B cell (primary cell): ENCODE results near the gene TMEM144. TPM values are rescaled to one million over a fixed set of nuclear protein-coding genes. Genes with fewer than 3 reads are reported as not detected.

Experiments
- ATAC-seq: fragments of 200-7000 bp; cut with Tn5 transposase; one replicate; pipeline ENCODE4 v1.10.0; 2021; ENCODE audit warnings: low read depth, mild to moderate bottlenecking, moderate number of reproducible peaks, moderate library complexity
- CTCF ChIA-PET: fragments of 350-600 bp; sonication (Branson Sonifier 250); formaldehyde crosslinking; loops from one replicate; lab custom pipeline; 2021; ENCODE audit warnings: antibody characterized with exemption, inconsistent platforms; lab: Charles Lee
- POLR2A ChIA-PET: fragments of 350-600 bp; sonication (Branson Sonifier 250); formaldehyde crosslinking; loops from one replicate; lab custom pipeline; 2021; ENCODE audit warnings: antibody characterized with exemption; lab: Charles Lee
- DNase-seq: peaks from one replicate; pipeline ENCODE4 v3.0.0; 2013
- H2AFZ ChIP-seq: 2 replicates; pipeline ENCODE4 v1.6.1; 2012; ENCODE audit warnings: mild to moderate bottlenecking, low read depth, low read length; ENCODE audit not compliant: insufficient read depth, poor library complexity, severe bottlenecking
- H3K27ac ChIP-seq, 2 donors: 1 replicate in 1 of 2; 2 replicates in 1 of 2; pipeline ENCODE4 v1.5.1; 2012 to 2013; ENCODE audit warnings: low read length in 2 of 2, mild to moderate bottlenecking in 2 of 2, moderate library complexity in 1 of 2
- H3K27me3 ChIP-seq, 4 experiments: fragments of 200-600 bp in 1 of 4; sonication (generic) in 1 of 4; replicated peaks in 1 of 4; 1 replicate in 2 of 4; 2 replicates in 2 of 4; pipeline versions ENCODE4 v1.6.1 to v1.7.0; 2013 to 2016; ENCODE audit warnings: low read length in 3 of 4, mild to moderate bottlenecking in 2 of 4, mixed read lengths in 1 of 4, moderate library complexity in 1 of 4; ENCODE audit not compliant: insufficient read depth in 4 of 4, control insufficient read depth in 3 of 4; ENCODE audit errors: control extremely low read depth in 1 of 4
- H3K36me3 ChIP-seq, 2 experiments: replicated peaks in 1 of 2; 1 replicate in 1 of 2; 2 replicates in 1 of 2; pipeline versions ENCODE4 v1.6.1 to v1.7.1; 2013; ENCODE audit warnings: low read length in 1 of 2; ENCODE audit not compliant: insufficient read depth in 2 of 2, control insufficient read depth in 1 of 2; ENCODE audit errors: control extremely low read depth in 1 of 2, extremely low read depth in 1 of 2
- H3K4me1 ChIP-seq, 2 donors: fragments of 200-600 bp in 1 of 2; sonication (generic) in 1 of 2; 1 replicate in 1 of 2; 2 replicates in 1 of 2; pipeline versions ENCODE4 v1.5.1 to v1.6.1; 2013 to 2017; ENCODE audit warnings: low read length in 2 of 2; ENCODE audit not compliant: control insufficient read depth in 2 of 2, insufficient read depth in 2 of 2
- H3K4me2 ChIP-seq: replicated peaks from 2 replicates; pipeline ENCODE3; 2012; ENCODE audit warnings: mild to moderate bottlenecking, low read depth, low read length; ENCODE audit not compliant: poor library complexity, severe bottlenecking
- H3K4me3 ChIP-seq, 5 experiments: fragments of 200-600 bp in 1 of 5; sonication (generic) in 1 of 5; 1 replicate in 3 of 5; 2 replicates in 2 of 5; pipeline versions ENCODE4 v1.5.1 to v1.7.0; 2011 to 2016; ENCODE audit warnings: low read length in 4 of 5, mild to moderate bottlenecking in 4 of 5, low read depth in 2 of 5, control low read depth in 1 of 5, moderate library complexity in 1 of 5; ENCODE audit not compliant: insufficient read depth in 1 of 5; ENCODE audit errors: control extremely low read depth in 1 of 5, extremely low read depth in 1 of 5
- H3K79me2 ChIP-seq: fragments of 200-600 bp; sonication (generic); one replicate; pipeline ENCODE4 v1.6.0; 2016; ENCODE audit warnings: low read length; ENCODE audit not compliant: control insufficient read depth, insufficient read depth
- H3K9ac ChIP-seq: fragments of 200-600 bp; sonication (generic); 2 replicates; pipeline ENCODE4 v1.6.1; 2017; ENCODE audit warnings: mild to moderate bottlenecking, low read length, moderate library complexity
- H3K9me3 ChIP-seq, 3 donors: one replicate each; pipeline versions ENCODE4 v1.6.1 to v1.7.1; 2013; ENCODE audit warnings: low read length in 2 of 3; ENCODE audit not compliant: control insufficient read depth in 2 of 3, insufficient read depth in 1 of 3; ENCODE audit errors: control extremely low read depth in 1 of 3
- H4K20me1 ChIP-seq: 2 replicates; pipeline ENCODE4 v1.6.0; 2012; ENCODE audit warnings: mild to moderate bottlenecking, low read length; ENCODE audit not compliant: insufficient read depth, control insufficient read depth, poor library complexity, severe bottlenecking
- H3K27ac Mint-ChIP-seq: one replicate; pipeline ENCODE4 v1.8.0; 2021; ENCODE audit warnings: mixed read lengths
- H3K27me3 Mint-ChIP-seq: one replicate; pipeline ENCODE4 v1.8.0; 2021; ENCODE audit warnings: mixed read lengths
- H3K4me1 Mint-ChIP-seq: one replicate; pipeline ENCODE4 v1.8.0; 2021; ENCODE audit warnings: mixed read lengths
- H3K4me3 Mint-ChIP-seq: one replicate; pipeline ENCODE4 v1.8.0; 2021; ENCODE audit warnings: mixed read lengths
- H3K9me3 Mint-ChIP-seq: one replicate; pipeline ENCODE4 v1.8.0; 2022; ENCODE audit warnings: mixed read lengths; ENCODE audit not compliant: insufficient read depth
- CTCF ChIP-seq: fragments of 200-600 bp; IDR thresholded peaks from one replicate; pipeline ENCODE4 v1.8.0; 2022; ENCODE audit warnings: antibody characterized with exemption, mild to moderate bottlenecking
- EZH2 ChIP-seq: IDR thresholded peaks from 2 replicates; pipeline ENCODE4 v1.6.1; 2012; ENCODE audit warnings: borderline replicate concordance, low read depth, mild to moderate bottlenecking, moderate library complexity, low read length; ENCODE audit not compliant: insufficient read depth, poor library complexity, severe bottlenecking
- WGBS: methylation state at CpG from one replicate; pipeline ENCODE4 v1.1.5; 2013; ENCODE audit warnings: missing lambda C conversion rate; ENCODE audit not compliant: insufficient coverage; 5-methylcytosine and 5-hydroxymethylcytosine counted together
- intact Hi-C: fragments of 100-400 bp; cut with micrococcal nuclease; formaldehyde crosslinking; loops from one replicate; pipeline ENCODE4 v1.10.0; 2022
- polyA plus RNA-seq: library from polyadenylated mRNA; depleted of rRNA; stranded (reverse); fragments of >200 nt; gene quantifications from 2 replicates; pipeline ENCODE4 v1.2.3, GENCODE V29; 2012
- total RNA-seq, 2 donors: library from RNA; stranded (reverse); fragments of 120-200 nt in 1 of 2; gene quantifications; 1 replicate in 1 of 2; 2 replicates in 1 of 2; pipeline versions ENCODE4 v1.2.3 to v1.2.4, GENCODE V29; 2013 to 2022

TMEM144 gene
- total and polyA plus RNA-seq, 2 donors (not counting 1 experiment from before 2014, with no cell fraction given): 0.06 to 0.07 TPM

GRCh38 chr4:158181906-158182305, 28.4 kb upstream of the TMEM144 start:
- Histone ChIP-seq H3K4me1 (no peaks in the 10 kb centered on the region), H3K79me2 (no peaks in the 10 kb centered on the region), H3K36me3 (no peaks in the 10 kb centered on the region), H3K9ac (no peak overlapping the region), H3K4me3 (no peak overlapping the region), H3K9me3 (no peaks in the 10 kb centered on the region), H3K27ac (no peak overlapping the region), H4K20me1 (no peaks in the 10 kb centered on the region), H2AFZ (no peak overlapping the region), H3K27me3 (no peaks in the 10 kb centered on the region), H3K4me2 (no peak overlapping the region)
- 87% methylated on average over 4 of the region's 5 CpGs for WGBS
- H3K27me3 Mint-ChIP-seq: peaks cover 5% of the 10 kb centered on the region
- POLR2A ChIA-PET: no interaction called here
- no peak for DNase-seq
- CTCF ChIA-PET: interaction anchor here (0.6 kb wide), 1 partner anchor 822 kb away, joined by 4 read pairs; no protein-coding TSS in a partner anchor
- intact Hi-C loops: no loop called here
- H3K4me3 Mint-ChIP-seq: no peak overlapping the region
- ATAC-seq: no peak
- no peak overlapping the region for H3K27ac Mint-ChIP-seq
- H3K9me3 Mint-ChIP-seq: no peaks in the 10 kb centered on the region
- H3K4me1 Mint-ChIP-seq: no peaks in the 10 kb centered on the region
- TF ChIP-seq CTCF (no peak), EZH2 (no peak)

- intact Hi-C loops: no loop called here
- Mint-ChIP-seq H3K4me1 (no peaks in the 10 kb centered on the region), H3K9me3 (no peaks in the 10 kb centered on the region), H3K27me3 (peaks cover 5% of the 10 kb centered on the region), H3K27ac (no peak overlapping the region), H3K4me3 (no peak overlapping the region)
- ChIA-PET POLR2A (no interaction called here), CTCF (no interaction called here)
- H3K79me2 ChIP-seq: no peaks in the 10 kb centered on the region
- no peaks in the 10 kb centered on the region for H4K20me1 ChIP-seq
- DNase-seq (no peak), ATAC-seq (no peak)
- WGBS: 95% methylated on average over 15 of the region's 15 CpGs
- H3K4me2 ChIP-seq: no peak overlapping the region
- H3K27me3 ChIP-seq: no peaks in the 10 kb centered on the region
- H2AFZ ChIP-seq: no peak overlapping the region
- H3K27ac ChIP-seq: no peak overlapping the region
- no peak for TF ChIP-seq EZH2
- TF ChIP-seq CTCF: no peak
- no peak overlapping the region for H3K4me3 ChIP-seq
- no peak overlapping the region for H3K9ac ChIP-seq
- H3K4me1 ChIP-seq: no peaks in the 10 kb centered on the region
- no peaks in the 10 kb centered on the region for H3K9me3 ChIP-seq
- H3K36me3 ChIP-seq: no peaks in the 10 kb centered on the region
Measured at GRCh38 chr4:158182736-158183135, 27.6 kb upstream of the TMEM144 start.
